HEK293T (cell line): ENCODE measurements around the gene TSTD2.

Source experiments
- CTBP1 ChIP-seq: fragments of 450-650 bp; IDR thresholded peaks from 2 replicates; pipeline ENCODE4 v1.6.1; 2016; ENCODE audit warnings: borderline replicate concordance
- FOXK2 ChIP-seq: fragments of 450-650 bp; IDR thresholded peaks from 2 replicates; pipeline ENCODE4 v1.6.1; 2016; ENCODE audit warnings: mild to moderate bottlenecking
- FOXM1 ChIP-seq: fragments of 450-650 bp; IDR thresholded peaks from 2 replicates; pipeline ENCODE4 v1.6.1; 2017; ENCODE audit warnings: mild to moderate bottlenecking, borderline replicate concordance
- NFRKB ChIP-seq: fragments of 450-650 bp; IDR thresholded peaks from 2 replicates; pipeline ENCODE4 v1.6.1; 2016; ENCODE audit warnings: mild to moderate bottlenecking, moderate library complexity
- SP1 ChIP-seq: fragments of 450-650 bp; IDR thresholded peaks from 2 replicates; pipeline ENCODE4 v1.6.1; 2017
- SUZ12 ChIP-seq: fragments of 450-650 bp; IDR thresholded peaks from 2 replicates; pipeline ENCODE4 v1.6.1; 2016; ENCODE audit warnings: mild to moderate bottlenecking

DNA sequence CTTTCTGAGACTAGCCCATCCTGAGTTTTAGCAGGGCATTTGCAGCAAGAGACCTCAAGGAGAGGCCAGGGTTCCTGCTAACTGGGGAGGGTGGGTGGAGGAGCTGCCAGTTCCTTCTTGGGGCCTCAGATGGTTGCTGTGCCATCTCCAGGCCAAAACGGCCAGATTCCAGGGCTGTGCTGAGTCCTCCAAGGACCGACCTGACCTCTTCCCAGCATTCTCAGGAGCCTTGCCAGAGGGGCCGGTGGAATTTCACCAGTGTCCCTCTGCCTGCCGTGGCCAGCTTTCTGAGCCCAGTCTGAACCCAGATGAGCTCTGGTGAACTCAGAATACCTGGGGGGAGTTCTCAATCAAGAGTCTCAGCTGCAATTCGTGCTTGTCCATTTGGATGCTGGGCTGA, 54.3 kb downstream of the TSTD2 start:
- no peak for TF ChIP-seq FOXM1
- TF ChIP-seq CTBP1, result no peak
- TF ChIP-seq SP1, result no peak
- TF ChIP-seq SUZ12, result no peak
- TF ChIP-seq FOXK2, result no peak
- TF ChIP-seq NFRKB, result no peak
